Activated T-helper 17 cell treated with anti-CD3 and anti-CD28 coated beads, Interleukin-2, amount 50 U/mL, for 72 hours (primary cell): ENCODE results near the gene OR5H1. TPM values are rescaled to one million over a fixed set of nuclear protein-coding genes. Genes with fewer than 3 reads are reported as not detected.

ENCODE experiments used
- ATAC-seq: fragments of 150-1000 bp; cut with Tn5 transposase; replicated peaks from 2 replicates; pipeline ENCODE4 v1.10.0; 2021; ENCODE audit warnings: mild to moderate bottlenecking, moderate library complexity
- H3K27ac Mint-ChIP-seq: one replicate; pipeline ENCODE4 v1.8.0; 2022; ENCODE audit warnings: mixed read lengths
- H3K27me3 Mint-ChIP-seq: one replicate; pipeline ENCODE4 v1.8.0; 2022; ENCODE audit warnings: mixed read lengths
- H3K36me3 Mint-ChIP-seq: one replicate; pipeline ENCODE4 v1.8.0; 2022; ENCODE audit warnings: low read depth, mild to moderate bottlenecking, mixed read lengths
- H3K4me1 Mint-ChIP-seq: one replicate; pipeline ENCODE4 v1.8.0; 2022; ENCODE audit warnings: mixed read lengths
- H3K4me3 Mint-ChIP-seq: one replicate; pipeline ENCODE4 v1.8.0; 2022; ENCODE audit warnings: mild to moderate bottlenecking, mixed read lengths
- H3K9me3 Mint-ChIP-seq: one replicate; pipeline ENCODE4 v1.8.0; 2022; ENCODE audit warnings: mixed read lengths
- total RNA-seq, 2 donors: library from RNA; stranded (reverse); gene quantifications; one replicate each; pipeline ENCODE4 v1.2.3, GENCODE V29; 2022

Gene OR5H1
- total RNA-seq, 2 donors from 2014 or later: not detected

DNA sequence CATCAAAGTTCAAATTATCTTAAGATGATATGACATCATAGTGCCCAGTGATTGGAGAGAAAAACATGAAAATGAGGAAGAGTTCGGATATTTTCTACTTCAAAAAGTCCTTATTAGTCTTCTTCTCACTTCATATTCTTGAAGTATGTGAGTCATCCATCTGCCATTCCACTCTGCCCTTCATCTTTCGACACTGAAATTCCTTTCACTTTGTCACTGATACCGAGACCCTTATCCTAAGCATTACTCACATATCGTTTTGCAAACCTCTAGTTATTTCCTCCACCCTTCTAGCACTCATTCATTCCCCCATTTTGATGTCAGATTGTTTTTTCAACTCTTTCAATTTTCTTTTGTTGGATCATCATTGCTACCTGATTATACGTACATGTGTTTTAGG, 20.7 kb downstream of the OR5H1 start:
- no peaks in the 10 kb centered on the region for H3K4me1 Mint-ChIP-seq
- peaks cover 3% of the 10 kb centered on the region for H3K9me3 Mint-ChIP-seq
- H3K36me3 Mint-ChIP-seq: no peaks in the 10 kb centered on the region

DNA sequence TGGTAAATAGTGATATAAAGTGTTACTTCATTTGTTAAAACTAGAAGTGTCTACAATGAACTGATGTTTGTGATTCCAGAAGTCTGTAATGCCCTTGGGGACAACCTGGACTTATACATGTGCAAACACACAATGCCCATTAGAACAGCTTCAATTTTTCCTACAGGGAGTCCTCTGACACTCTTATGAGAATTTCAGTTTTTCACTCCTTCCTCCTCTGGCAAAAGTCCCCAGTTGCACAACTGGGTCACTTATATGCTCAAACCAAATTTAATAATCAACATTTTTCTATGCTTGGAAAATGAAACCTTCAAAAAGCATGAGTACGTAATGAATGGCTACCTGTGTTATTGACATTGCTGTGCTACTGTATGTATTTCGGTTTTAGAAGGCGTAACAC, 35.9 kb downstream of the OR5H1 start, which contains the start of gene OR5H15:
TSS of gene OR5H15 (plus strand) at position 301 of the 400 bp plus-strand sequence. CDS start 2,004 bp downstream, outside the sequence.
- Mint-ChIP-seq H3K9me3 (peaks cover under 1% of the 10 kb centered on the region), H3K4me1 (no peaks in the 10 kb centered on the region), H3K4me3 (no peak within 1 kb of the TSS), H3K27ac (no peak within 1 kb of the TSS), H3K27me3 (peaks cover 3% of the 10 kb centered on the region), H3K36me3 (no peaks in the 10 kb centered on the region)
- no peak for ATAC-seq

More for the DNA sequence above, 20.7 kb downstream of the OR5H1 start:
- no peaks in the 10 kb centered on the region for H3K27me3 Mint-ChIP-seq
- H3K27ac Mint-ChIP-seq: no peak overlapping the region
- ATAC-seq: no peak
- H3K4me3 Mint-ChIP-seq: no peak overlapping the region

DNA sequence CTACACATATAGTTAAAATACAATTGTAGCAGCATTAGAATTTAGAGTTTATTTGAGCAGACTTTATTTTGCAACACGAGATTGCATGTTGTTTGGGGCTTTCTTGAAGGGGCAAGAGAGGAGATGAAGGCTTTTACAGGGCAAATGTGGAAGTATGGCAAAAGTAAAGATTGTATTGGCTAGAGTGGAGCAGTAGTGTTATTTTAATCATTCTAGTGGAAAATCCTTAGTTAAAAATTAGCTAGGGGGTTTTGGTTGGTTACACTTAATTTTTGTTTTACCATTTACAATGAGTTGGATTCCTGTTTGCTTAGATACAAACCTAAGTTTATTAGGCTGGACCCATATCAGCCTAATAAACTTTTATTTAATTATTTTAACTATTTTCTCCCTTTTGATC, 40.5 kb downstream of the OR5H1 start:
- no peak for ATAC-seq
- Mint-ChIP-seq H3K9me3 (peaks cover 3% of the 10 kb centered on the region), H3K36me3 (no peaks in the 10 kb centered on the region), H3K4me1 (no peaks in the 10 kb centered on the region), H3K4me3 (no peak overlapping the region), H3K27ac (no peak overlapping the region), H3K27me3 (peaks cover 3% of the 10 kb centered on the region)

DNA sequence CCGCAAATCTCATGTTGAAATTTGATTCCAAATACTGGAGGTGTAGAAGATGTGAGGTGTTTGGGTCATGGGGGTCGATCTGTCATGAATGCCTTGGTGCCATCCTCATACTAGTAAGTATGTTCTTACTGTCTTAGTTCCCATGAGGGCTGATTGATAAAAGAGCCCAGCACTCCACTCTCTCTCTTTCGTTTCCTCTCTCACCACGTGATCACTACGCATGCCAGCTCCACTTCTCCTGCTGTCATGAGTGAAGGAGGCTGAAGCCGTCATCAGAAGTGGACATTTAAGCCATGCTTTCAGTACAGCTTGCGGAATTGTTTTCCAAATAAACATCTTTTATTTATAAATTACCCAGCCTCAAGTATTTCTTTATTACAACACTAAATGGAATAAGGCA, 42.1 kb downstream of the OR5H1 start:
- ATAC-seq: no peak
- no peaks in the 10 kb centered on the region for H3K36me3 Mint-ChIP-seq
- H3K4me3 Mint-ChIP-seq: no peak overlapping the region
- peaks cover 3% of the 10 kb centered on the region for H3K9me3 Mint-ChIP-seq
- H3K4me1 Mint-ChIP-seq: no peaks in the 10 kb centered on the region
- no peak overlapping the region for H3K27ac Mint-ChIP-seq
- H3K27me3 Mint-ChIP-seq: peaks cover 3% of the 10 kb centered on the region

DNA sequence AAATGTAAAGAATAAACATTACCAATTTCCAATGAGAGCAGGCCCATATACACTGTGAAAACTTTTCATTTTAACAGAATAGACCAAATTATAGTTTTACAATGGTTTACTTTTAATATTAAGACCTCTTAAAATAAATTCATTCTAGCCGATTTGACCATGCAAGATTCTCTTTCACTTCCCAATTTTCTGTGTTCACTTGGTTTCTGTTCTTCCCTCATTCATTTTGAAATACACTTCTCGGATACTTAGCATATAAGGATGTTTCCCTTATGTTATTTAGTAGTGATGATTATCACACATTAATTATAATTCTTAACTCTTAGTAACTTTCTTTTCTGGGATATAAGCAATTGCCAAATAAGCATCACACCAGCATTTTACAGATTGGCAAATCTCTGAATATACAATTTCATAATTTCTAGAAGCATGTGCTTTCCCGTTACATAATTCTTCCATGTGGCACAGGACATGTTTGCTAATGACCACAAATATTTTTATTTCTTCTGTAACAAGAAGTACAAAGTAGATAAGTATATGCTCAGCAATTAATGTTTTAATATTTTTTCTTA, 49.9 kb downstream of the OR5H1 start:
- ATAC-seq: no peak
- no peaks in the 10 kb centered on the region for H3K36me3 Mint-ChIP-seq
- no peaks in the 10 kb centered on the region for H3K9me3 Mint-ChIP-seq
- H3K27me3 Mint-ChIP-seq: no peaks in the 10 kb centered on the region
- H3K27ac Mint-ChIP-seq: no peak overlapping the region
- no peaks in the 10 kb centered on the region for H3K4me1 Mint-ChIP-seq
- H3K4me3 Mint-ChIP-seq: no peak overlapping the region

DNA sequence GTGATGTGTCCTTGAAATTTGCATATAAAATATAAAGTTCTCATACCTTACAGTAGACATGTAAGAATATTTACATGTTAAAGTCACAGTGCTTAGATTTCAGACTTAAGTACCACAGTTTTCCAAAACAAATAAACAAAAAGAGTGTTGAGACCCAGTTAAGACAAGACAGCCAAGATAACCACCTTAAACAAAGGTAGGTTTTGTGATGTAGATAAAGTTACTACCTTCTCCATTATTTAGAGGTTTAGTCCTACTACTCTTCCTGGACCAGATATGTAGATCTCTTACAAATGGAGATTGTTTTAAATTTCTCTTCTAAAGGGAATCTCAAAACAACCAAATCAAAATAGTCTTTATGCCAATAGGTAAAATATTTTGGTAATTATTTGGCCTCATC, 51.7 kb downstream of the OR5H1 start:
- no peak for ATAC-seq
- H3K36me3 Mint-ChIP-seq: no peaks in the 10 kb centered on the region
- H3K27ac Mint-ChIP-seq: no peak overlapping the region
- H3K9me3 Mint-ChIP-seq: no peaks in the 10 kb centered on the region
- H3K4me1 Mint-ChIP-seq: no peaks in the 10 kb centered on the region
- no peak overlapping the region for H3K4me3 Mint-ChIP-seq
- no peaks in the 10 kb centered on the region for H3K27me3 Mint-ChIP-seq

DNA sequence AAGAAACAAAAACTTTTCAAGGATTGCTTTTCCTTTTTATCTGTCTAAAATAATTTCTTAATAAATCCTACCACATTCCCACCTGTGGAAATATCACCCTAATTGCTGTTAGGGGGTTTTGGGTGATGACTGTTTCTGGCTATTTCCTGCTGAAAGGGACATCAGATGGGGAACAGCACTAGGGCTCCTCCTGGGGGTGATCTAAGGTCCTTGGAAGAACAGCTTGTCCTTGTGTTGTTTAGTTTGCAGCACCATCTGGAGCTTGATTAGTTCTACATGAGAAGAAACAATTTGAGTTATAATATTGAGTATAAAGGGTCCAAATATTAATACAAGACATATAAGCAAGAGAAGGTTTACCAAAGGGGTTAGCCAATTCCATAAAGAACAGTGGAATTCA, 54.7 kb downstream of the OR5H1 start:
- H3K4me3 Mint-ChIP-seq: no peak overlapping the region
- no peaks in the 10 kb centered on the region for H3K9me3 Mint-ChIP-seq
- ATAC-seq: no peak
- H3K27ac Mint-ChIP-seq: no peak overlapping the region
- no peaks in the 10 kb centered on the region for H3K4me1 Mint-ChIP-seq
- no peaks in the 10 kb centered on the region for H3K27me3 Mint-ChIP-seq
- no peaks in the 10 kb centered on the region for H3K36me3 Mint-ChIP-seq

Other genes with a start within 250 kb of the OR5H1 start
- 10 to 100 TPM; 28.0 to 61.5 TPM for gene RIOX2, start 158.3 kb upstream of the OR5H1 start, total RNA-seq
- not detected for gene GABRR3, start 95.4 kb upstream of the OR5H1 start, total RNA-seq
- gene OR5AC2, start 43.5 kb upstream of the OR5H1 start, total RNA-seq: not detected
- not detected for gene OR5H14, start 16.8 kb downstream of the OR5H1 start, total RNA-seq
- not detected for gene OR5H15, start 36.0 kb downstream of the OR5H1 start, total RNA-seq
- not detected for gene OR5H6, start 133.5 kb downstream of the OR5H1 start, total RNA-seq
- not detected for gene OR5H2, start 151.8 kb downstream of the OR5H1 start, total RNA-seq
- not detected for gene OR5K4, start 223.1 kb downstream of the OR5H1 start, total RNA-seq